Left ventricle myocardium superior (tissue), 1 donor: Measurements from ENCODE around the gene MTSS2. TPM values are rescaled to one million over a fixed set of nuclear protein-coding genes. Genes with fewer than 3 reads are reported as not detected.
"Not testable (repeated sequence)": the region's sequence is repeated elsewhere in the genome, so short reads cannot be mapped to it uniquely, and the experiment has no call there.

Experiments used
- ATAC-seq: fragments of 200-7000 bp; cut with Tn5 transposase; one replicate; pipeline ENCODE4 v1.9.1; 2020; ENCODE audit warnings: mild to moderate bottlenecking, moderate library complexity
- DNase-seq: peaks from one replicate; pipeline ENCODE4 v3.0.0-alpha.2; 2020
- intact Hi-C: fragments of 100-400 bp; cut with micrococcal nuclease; formaldehyde crosslinking; loops from one replicate; pipeline ENCODE4 v1.11.0; 2022
- total RNA-seq: library from RNA; stranded (reverse); fragmentation: NEBNext Ultra II Directional; extraction: Animal tissue kit (Norgen Biotek cat#: 25700); gene quantifications from one replicate; pipeline ENCODE4 v1.2.1, GENCODE V29; 2021
- donor health status: DM: no; HTN: yes; CAD: no; lungs with severe emphysema.

The MTSS2 gene
- total RNA-seq, 1 donor from 2014 or later = 101 TPM

GRCh38 chr16:70680495-70681381 is 5.1 kb downstream of the MTSS2 start:
- intact Hi-C loops = loop anchor here (10.0 kb wide), 2 partner anchors 54 to 94 kb away; no protein-coding TSS in a partner anchor
- DNase-seq = peak; percentile 54

GRCh38 chr16:70679671-70680494 is 6.0 kb downstream of the MTSS2 start:
- ATAC-seq = peak; percentile 45

More at GRCh38 chr16:70680495-70681381, 5.1 kb downstream of the MTSS2 start:
- peak; percentile 17 for ATAC-seq

GRCh38 chr16:70678898-70679670 is 6.8 kb downstream of the MTSS2 start:
- no peak for DNase-seq
- ATAC-seq = no peak
- intact Hi-C loops = no loop called here

More at GRCh38 chr16:70679671-70680494, 6.0 kb downstream of the MTSS2 start:
- DNase-seq = peak; percentile 66
- intact Hi-C loops = loop anchor here (10.0 kb wide), 2 partner anchors 55 to 95 kb away; no protein-coding TSS in a partner anchor

- DNase-seq (no peak), ATAC-seq (no peak)
- intact Hi-C loops = no loop called here
Measured at GRCh38 chr16:70678121-70678897, 7.5 kb downstream of the MTSS2 start.

GRCh38 chr16:70677499-70678120 is 8.2 kb downstream of the MTSS2 start:
- intact Hi-C loops = no loop called here
- peak; percentile 25 for DNase-seq

GRCh38 chr16:70676675-70677498 is 9.0 kb downstream of the MTSS2 start:
- intact Hi-C loops = no loop called here
- DNase-seq (no peak), ATAC-seq (no peak)

More at GRCh38 chr16:70677499-70678120, 8.2 kb downstream of the MTSS2 start:
- no peak for ATAC-seq

GRCh38 chr16:70675851-70676513 is 9.9 kb downstream of the MTSS2 start:
- no peak for DNase-seq
- ATAC-seq = peak; percentile 44
- intact Hi-C loops = no loop called here

- intact Hi-C loops = no loop called here
- DNase-seq (no peak), ATAC-seq (no peak)
Measured at GRCh38 chr16:70674221-70675014, 11.4 kb downstream of the MTSS2 start.

- ATAC-seq, intact Hi-C loops, DNase-seq: not testable (repeated sequence)
Measured at GRCh38 chr16:70670938-70671337, 14.9 kb downstream of the MTSS2 start.

GRCh38 chr16:70670175-70670574 is 15.7 kb downstream of the MTSS2 start:
- ATAC-seq (no peak), DNase-seq (no peak)
- intact Hi-C loops = no loop called here

- intact Hi-C loops = no loop called here
- DNase-seq (no peak), ATAC-seq (no peak)
Measured at GRCh38 chr16:70665806-70666735, 19.8 kb downstream of the MTSS2 start.

GRCh38 chr16:70665113-70665694 is 20.6 kb downstream of the MTSS2 start:
- intact Hi-C loops = no loop called here
- ATAC-seq (no peak), DNase-seq (no peak)

- DNase-seq (no peak), ATAC-seq (peak; percentile 3)
- intact Hi-C loops = no loop called here
Measured at GRCh38 chr16:70664325-70665112, 21.3 kb downstream of the MTSS2 start.
